ENCODE measurements around the gene SLC25A39. TPM values are rescaled to one million over a fixed set of nuclear protein-coding genes. Genes with fewer than 3 reads are reported as not detected.
A peak's percentile ranks its signal among the peaks of the same experiment; 100 is the strongest.

Gene SLC25A39
- total RNA-seq, 6 experiments from 2014 or later = 56.3 to 111 (median 64.6) TPM

DNA sequence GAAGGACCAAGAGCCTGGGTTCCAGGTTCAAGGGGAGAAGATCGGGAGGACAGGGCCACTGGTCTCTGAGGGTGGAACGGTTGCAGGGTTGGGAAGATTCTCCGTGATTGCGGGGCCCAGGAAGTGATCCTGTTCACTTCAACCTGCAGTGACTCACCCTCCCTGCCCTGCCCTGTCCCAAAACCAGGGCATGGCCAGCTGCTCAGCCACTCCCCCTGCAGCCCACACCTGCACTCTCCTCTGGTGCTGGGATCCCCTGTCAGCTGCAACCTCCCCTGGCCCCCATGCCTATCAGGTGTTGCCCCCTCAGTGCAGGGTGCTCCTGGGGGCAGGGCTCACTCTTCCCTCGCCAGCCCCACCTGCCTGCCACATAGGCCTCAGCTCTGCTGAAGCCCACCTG lies 15.2 kb downstream of the SLC25A39 start:
- TF ChIP-seq, protein P1, sequence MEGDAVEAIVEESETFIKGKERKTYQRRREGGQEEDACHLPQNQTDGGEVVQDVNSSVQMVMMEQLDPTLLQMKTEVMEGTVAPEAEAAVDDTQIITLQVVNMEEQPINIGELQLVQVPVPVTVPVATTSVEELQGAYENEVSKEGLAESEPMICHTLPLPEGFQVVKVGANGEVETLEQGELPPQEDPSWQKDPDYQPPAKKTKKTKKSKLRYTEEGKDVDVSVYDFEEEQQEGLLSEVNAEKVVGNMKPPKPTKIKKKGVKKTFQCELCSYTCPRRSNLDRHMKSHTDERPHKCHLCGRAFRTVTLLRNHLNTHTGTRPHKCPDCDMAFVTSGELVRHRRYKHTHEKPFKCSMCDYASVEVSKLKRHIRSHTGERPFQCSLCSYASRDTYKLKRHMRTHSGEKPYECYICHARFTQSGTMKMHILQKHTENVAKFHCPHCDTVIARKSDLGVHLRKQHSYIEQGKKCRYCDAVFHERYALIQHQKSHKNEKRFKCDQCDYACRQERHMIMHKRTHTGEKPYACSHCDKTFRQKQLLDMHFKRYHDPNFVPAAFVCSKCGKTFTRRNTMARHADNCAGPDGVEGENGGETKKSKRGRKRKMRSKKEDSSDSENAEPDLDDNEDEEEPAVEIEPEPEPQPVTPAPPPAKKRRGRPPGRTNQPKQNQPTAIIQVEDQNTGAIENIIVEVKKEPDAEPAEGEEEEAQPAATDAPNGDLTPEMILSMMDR (IDR thresholded peaks at IDR 0.05) = no peak
- no peak for TF ChIP-seq POLR2A (IDR thresholded peaks at IDR 0.05)
- no CpG with 5 or more reads among the region's 5 CpGs for WGBS (ENCODE audit: insufficient coverage, low coverage, low lambda C conversion rate, missing lambda C conversion rate)
- no peak for ATAC-seq
- Histone ChIP-seq H3K36me3 (no peaks in the 10 kb centered on the region), H3K9me3 (no peaks in the 10 kb centered on the region), H3K4me1 (peaks cover 0 to 12% (median 5%) of the 10 kb centered on the region in 4 donors), H3K4me3 (no peak overlapping the region), H3K27me3 (peaks cover 0 to 7% of the 10 kb centered on the region in 2 donors), H3K27ac (no peak overlapping the region)
- intact Hi-C loops (cut with DNase I) = no loop called here
- no peak for DNase-seq

DNA sequence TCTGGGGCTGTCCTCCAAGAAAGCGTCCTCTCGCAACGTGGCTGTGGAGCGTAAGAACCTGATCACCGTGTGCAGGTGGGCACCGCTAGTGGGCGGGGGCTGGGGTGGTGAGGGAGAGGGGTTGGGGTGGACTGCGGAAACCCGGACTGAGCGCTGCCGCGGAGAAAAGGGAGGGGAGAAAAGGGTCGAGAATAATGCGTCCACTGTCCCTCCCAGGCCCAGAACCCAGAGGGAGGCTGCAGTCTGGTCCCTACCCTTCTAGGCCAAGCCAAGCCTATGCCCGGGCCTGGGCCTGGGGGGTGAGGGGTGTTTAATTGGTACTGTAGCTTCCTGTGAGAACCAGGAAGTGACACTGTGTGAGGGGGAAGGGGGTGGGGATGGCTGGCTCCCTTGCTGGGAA lies 15.8 kb downstream of the SLC25A39 start:
- no peak overlapping the region for H3K27ac ChIP-seq
- H3K27me3 ChIP-seq = peaks cover 0 to 7% of the 10 kb centered on the region in 2 donors
- H3K9me3 ChIP-seq = no peaks in the 10 kb centered on the region
- TF ChIP-seq, protein P1 (IDR thresholded peaks at IDR 0.05) = no peak
- TF ChIP-seq POLR2A (IDR thresholded peaks at IDR 0.05) = no peak
- no peak for DNase-seq
- intact Hi-C loops (cut with DNase I) = no loop called here
- H3K4me1 ChIP-seq = peaks cover 0 to 12% (median 5%) of the 10 kb centered on the region in 4 donors
- no peaks in the 10 kb centered on the region for H3K36me3 ChIP-seq
- 3% methylated on average over 14 of the region's 15 CpGs for WGBS (ENCODE audit: insufficient coverage, low coverage, low lambda C conversion rate, missing lambda C conversion rate)
- H3K4me3 ChIP-seq = no peak overlapping the region
- ATAC-seq = no peak

DNA sequence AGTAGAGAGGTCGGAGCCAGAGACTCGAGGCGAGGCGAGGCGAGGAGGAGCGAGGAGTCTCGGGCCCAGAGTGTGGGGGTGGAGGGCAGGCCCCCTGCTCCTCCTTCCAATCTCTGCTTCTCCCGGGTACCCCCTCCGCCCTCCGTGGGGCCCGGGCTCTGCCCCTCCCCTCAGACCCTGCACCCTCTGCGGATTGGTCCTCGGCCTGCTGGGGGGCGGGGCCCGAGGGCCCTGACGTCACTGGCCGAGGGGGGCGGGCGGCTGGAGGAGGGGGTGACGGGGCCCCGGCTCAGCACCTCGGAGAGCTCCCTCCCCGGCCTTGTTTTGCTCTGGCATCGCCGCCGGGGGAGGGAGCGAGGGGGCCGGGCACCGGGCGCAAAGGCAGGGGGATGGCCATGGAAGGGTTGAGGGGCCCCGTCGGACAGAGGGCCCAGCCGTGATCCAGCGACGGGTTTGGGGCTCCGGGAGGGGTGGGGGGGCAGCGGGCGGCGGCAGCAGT lies 16.3 kb downstream of the SLC25A39 start, which contains the start of gene RUNDC3A:
Gene RUNDC3A, plus strand, starts transcription at position 282 of the 499 bp plus-strand sequence. CDS start 232 bp downstream, outside the sequence.
- WGBS (ENCODE audit: insufficient coverage, low coverage, low lambda C conversion rate, missing lambda C conversion rate) = 2% methylated on average over 10 of the region's 39 CpGs
- H3K27ac ChIP-seq = no peak within 1 kb of the TSS

DNA sequence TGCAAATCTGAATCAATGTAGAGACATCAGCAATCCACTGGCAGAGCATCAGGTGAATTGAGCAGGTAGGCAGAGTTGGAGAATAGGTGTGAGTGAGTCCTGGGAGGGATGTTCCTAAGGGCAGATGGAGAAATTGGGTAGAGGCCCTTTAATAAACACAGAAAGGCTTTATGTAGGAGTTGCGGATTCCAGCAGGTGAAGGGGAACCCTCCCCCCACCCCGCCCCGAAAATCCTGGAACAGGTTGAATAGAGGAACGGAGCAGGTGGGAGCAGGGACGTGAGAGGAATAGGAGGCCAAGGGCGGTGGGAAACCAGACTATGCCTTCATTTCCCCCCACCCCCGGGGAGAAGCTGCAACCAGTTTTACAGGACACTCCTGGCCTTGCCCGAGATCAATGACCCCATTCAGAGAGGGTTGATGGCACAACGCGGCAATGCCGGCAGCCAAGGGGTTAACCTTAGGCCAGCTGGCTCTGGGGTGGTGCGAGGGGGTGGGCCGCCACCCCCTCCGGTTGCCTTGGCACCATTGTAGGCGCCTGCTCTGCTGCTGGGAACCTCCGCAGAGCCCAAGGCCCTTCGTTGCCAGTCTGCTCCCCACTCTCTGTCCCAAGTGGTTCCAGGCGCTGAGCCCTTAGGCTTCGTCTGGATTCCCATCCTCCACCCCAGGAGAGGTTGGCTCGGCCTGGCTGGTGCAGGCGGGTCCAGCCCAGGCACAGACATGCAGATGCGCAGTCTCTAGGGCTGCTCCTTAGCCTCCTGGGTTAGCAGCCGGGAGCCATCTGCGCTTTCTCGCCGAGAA lies 17.0 kb downstream of the SLC25A39 start:
- TF ChIP-seq, protein P1 (IDR thresholded peaks at IDR 0.05) = no peak
- no peak for TF ChIP-seq POLR2A (IDR thresholded peaks at IDR 0.05)
- peak; percentile 55 to 62 (median 57) for ATAC-seq
- peaks cover 0 to 12% (median 5%) of the 10 kb centered on the region in 4 donors for H3K4me1 ChIP-seq
- peak overlapping the region; percentile 26 to 31 (median 26) for H3K4me3 ChIP-seq
- H3K27ac ChIP-seq = no peak overlapping the region
- no peak for DNase-seq
- H3K9me3 ChIP-seq = no peaks in the 10 kb centered on the region
- peaks cover 0 to 7% of the 10 kb centered on the region in 2 donors for H3K27me3 ChIP-seq
- intact Hi-C loops (cut with DNase I) = no loop called here
- no peaks in the 10 kb centered on the region for H3K36me3 ChIP-seq
- 14% methylated on average over 12 of the region's 26 CpGs for WGBS (ENCODE audit: insufficient coverage, low coverage, low lambda C conversion rate, missing lambda C conversion rate)

More for the DNA sequence above, 16.3 kb downstream of the SLC25A39 start, which contains the start of gene RUNDC3A:
- H3K36me3 ChIP-seq = no peaks in the 10 kb centered on the region
- TF ChIP-seq POLR2A (IDR thresholded peaks at IDR 0.05) = no peak
- TF ChIP-seq, protein P1 (IDR thresholded peaks at IDR 0.05) = no peak
- peak within 1 kb of the TSS; percentile 26 to 31 (median 26) for H3K4me3 ChIP-seq
- peaks cover 0 to 12% (median 5%) of the 10 kb centered on the region in 4 donors for H3K4me1 ChIP-seq
- no peaks in the 10 kb centered on the region for H3K9me3 ChIP-seq
- intact Hi-C loops (cut with DNase I) = no loop called here
- DNase-seq = peak; percentile 68 to 78 (median 76)
- ATAC-seq = peak; percentile 87 to 95 (median 92)
- peaks cover 0 to 7% of the 10 kb centered on the region in 2 donors for H3K27me3 ChIP-seq
